SW480 (cell line): Measurements from ENCODE around the gene NLGN1.

Source experiments
- DNase-seq: peaks from one replicate; pipeline ENCODE4 v3.0.0-alpha.2; 2016; ENCODE audit warnings: low spot score

The NLGN1 gene

DNA sequence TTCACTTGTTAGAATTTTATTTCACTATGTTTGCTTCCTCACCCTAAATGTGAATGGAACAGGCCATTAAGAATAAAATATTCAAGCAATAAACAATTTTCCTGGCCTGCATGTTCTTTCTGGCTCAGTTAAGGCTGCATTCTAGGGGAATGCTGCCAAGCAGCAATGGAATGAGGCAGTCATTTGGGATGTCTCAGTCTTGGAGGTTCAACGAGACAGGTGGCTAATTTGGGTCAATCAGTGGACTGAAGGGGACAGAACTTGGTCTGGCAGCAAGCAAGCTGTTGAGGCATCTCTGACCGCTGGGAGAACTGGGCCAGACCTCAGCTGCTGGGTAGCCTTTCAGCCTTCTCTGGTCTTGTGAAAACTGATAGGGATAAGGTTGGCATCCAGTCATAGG is 241.6 kb downstream of the NLGN1 start:
- DNase-seq, result no peak

DNA sequence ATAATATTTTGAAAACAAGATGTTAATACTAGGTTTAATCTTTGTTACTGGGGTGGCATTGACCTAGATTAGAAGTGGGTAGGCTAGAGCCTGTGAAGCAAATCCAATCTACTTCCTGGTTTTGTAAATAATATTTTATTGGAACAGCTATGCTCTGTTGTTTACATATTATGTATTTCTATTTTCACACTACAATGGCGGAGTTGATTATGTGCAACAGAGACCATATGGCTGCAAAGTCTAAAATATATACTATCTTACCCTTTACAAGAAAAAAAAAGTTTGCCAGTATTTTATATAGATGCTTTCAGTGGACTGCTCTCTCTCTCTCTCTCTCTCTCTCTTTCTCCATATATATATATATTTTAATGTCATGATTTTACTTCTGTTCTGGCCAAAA is 244.2 kb downstream of the NLGN1 start:
- DNase-seq, result no peak

- no peak for DNase-seq
These were observed 246.8 kb downstream of the NLGN1 start for GRCh38 chr3:173644086-173645082.

- DNase-seq, result no peak
These were observed 253.1 kb downstream of the NLGN1 start for GRCh38 chr3:173650596-173650995.

DNA sequence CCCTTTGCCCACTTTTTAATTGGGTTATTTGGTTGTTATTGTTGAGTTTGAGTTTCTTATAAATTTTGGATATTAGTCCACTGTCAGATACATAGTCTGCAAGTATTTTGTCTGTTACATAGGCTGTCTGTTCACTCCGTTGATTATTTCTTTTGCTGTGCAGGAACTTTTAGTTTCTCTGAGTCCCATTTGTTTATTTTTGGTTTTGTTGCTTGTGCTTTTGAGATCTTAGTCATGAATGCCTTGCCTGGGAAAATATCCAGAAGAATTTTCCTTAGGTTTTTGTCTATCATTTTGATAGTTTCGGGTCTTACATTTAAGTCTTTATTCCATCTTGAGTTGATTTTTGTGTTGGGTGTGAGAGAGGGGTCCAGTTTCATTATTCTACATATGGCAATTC is 254.5 kb downstream of the NLGN1 start:
- DNase-seq, result no peak

DNA sequence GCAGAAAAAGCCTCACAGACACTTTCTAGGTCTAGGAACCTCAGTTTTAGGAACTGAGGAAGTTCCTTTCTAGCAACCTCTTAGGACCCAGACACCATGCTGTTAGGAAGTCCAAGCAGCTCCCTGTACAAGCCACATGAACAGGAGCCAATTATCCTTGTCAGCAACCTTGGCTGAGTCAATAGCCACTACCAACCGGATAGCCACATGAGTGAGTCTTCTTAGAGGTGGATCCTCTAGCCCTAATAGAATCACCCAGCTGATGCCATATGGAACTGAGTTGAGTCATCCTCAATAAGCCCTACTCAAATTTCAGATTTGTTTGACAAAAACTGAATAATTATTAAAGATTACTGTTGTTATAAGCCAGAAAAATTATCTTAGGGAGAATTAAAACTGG is 256.2 kb downstream of the NLGN1 start:
- no peak for DNase-seq

GRCh38 chr3:173659972-173660371 is 262.4 kb downstream of the NLGN1 start:
- no peak for DNase-seq

DNA sequence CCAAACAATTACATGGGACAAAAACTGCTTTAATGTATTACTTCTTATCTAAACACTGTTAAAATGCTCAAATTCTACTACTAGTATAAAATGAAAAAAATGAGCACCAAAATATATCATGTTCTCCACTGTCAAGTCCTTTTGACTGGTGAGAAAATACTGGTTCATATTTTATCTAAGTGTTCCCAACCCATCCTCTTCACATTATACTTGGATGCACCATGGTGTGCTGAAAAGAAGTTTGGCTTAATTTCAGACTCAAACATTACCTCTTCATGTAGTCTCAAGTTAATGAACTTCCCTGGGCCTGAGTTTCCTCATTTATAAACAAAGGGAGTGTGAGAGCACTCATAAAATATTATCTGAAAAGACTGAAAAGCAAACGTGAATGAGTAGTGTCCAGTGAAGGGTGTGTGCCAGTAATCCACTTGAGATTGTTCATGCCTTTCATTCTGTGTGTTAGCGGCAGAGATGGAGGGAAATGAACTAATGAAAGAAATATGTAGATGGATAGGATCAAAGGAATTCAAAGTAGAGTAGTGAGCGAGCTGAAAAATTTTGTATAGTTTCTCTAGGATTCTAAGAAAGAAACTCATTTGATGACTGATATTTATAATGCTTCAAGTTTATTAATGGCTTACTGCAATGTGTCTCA is 263.2 kb downstream of the NLGN1 start:
- no peak for DNase-seq

GRCh38 chr3:173663696-173664111 is 266.2 kb downstream of the NLGN1 start:
- no peak for DNase-seq

DNA sequence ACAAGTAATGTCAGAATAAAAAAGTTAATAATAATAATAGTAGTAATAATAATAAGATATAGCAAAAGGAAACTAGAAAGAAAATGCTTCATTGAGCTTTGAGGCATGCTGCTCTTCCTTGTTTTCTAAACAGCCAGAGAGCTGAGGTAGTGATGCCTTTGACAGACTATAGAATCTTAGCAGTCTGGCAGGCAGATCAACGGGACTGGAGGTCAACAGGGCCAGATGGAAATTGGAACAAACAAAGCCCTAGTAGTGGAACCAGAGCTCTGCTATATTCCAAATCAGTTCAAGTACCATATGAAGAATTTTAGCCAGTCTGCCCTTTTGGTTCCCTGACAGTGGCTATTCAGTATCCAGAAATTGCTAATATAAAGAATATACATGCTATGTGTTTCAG is 278.6 kb downstream of the NLGN1 start:
- no peak for DNase-seq

DNA sequence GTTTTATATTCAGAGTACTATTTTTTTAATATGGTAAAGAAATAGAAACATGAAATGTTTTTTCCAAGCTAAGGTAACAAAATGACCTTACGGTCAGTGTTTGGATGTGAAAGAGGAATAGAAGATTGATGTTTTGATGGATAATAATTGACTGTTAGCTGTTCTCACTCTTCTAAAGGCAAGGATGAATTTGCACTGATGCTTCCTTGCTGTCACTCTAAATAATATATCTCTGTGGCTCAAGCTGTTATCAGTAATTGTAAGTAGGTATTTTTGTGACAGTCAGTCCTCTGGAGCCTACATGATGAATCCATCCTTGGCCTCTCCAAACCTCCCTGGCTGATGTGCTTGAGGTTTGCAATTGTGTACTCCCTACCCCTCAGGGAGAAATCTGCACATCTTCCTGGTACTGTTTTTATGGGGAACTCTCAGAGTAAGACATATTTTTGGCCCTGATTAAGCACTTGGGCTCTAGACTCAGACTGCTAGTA is 283.7 kb downstream of the NLGN1 start:
- DNase-seq, result no peak

DNA sequence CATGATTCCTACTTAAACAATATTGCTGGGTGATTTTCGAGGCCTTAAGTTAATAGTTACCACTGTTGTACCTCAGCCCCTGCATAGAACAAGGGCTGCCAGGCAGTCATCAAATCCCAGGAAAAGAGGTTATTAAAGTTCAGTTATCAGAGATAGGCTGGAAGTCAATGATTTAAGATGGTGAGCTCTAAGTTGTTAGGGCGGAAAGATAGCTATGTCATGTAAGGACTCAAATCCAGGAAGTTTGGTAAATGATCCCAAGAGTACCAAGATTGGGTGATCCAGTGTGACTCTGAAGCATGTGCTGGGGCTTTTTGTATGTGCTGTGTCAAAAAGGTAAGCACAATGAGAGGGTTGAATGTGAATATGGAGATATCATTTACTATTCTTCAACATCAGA is 287.9 kb downstream of the NLGN1 start:
- no peak for DNase-seq

GRCh38 chr3:173688216-173688842 is 290.8 kb downstream of the NLGN1 start:
- DNase-seq, result no peak

DNA sequence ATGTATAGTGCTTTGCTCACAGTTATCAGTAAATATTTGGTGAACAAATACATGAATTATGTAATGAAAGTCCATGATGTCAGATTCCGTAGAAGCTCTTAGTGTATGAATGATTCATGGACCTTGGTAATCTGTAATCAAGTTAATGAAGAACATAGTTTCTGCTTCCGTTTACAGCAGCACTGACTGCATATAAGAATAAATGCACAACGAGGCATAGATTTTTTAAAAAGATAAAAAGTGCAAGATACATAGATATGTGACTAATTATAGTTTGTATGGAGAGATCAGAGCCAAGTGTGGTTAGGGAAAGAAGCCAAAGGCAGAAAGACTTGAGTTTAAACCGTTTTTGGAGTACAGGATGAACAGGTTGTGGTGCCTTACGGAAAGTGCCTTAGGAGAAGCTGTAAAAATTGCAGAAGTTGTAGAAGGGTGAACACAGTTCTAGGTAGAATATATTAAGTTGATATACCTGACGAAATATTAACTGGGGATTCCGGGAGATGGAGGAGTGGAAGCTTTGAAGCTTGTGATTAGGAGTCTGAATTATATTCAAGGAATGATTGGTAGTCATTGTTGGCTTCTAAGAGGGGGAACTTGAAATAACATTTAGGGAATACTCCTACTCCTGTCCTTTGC is 293.1 kb downstream of the NLGN1 start:
- DNase-seq, result no peak

DNA sequence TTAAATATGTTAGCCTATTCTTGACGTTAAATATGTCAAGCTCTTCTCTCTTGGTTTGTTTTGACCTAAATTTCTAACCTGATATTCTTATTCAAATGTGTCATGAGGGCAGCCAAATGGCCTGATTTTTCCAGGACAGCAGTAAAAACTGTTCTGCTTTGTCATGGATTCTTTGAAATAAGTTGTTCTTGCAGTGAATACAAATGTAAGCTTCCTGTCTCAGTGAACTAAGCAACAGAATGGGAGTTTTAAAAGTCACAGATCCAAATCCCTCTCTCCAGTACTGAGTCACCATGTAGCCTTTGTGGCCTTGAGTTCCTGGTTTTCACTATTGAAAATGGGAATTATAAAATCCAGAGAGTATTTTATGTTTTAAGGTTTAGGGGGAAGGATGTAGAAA is 301.8 kb downstream of the NLGN1 start:
- no peak for DNase-seq

DNA sequence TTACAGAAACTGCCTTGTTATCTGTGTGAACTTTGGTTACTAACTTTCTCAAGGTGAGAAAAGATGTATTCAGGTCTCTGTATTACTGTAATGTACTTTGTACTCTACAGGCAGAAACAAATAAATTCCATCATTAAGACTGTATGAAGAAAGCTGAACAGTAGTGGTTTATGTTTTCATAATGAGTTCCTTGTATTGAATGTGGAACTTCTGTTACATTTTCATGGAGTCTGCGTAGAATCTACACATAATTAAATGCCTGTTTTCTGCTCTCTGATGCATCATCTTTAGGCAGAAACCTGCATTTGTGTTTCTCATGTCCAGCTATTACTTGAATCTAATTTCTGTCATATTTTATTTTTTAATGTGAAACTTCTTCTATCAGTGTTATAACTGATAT is 302.8 kb downstream of the NLGN1 start:
- DNase-seq, result no peak

DNA sequence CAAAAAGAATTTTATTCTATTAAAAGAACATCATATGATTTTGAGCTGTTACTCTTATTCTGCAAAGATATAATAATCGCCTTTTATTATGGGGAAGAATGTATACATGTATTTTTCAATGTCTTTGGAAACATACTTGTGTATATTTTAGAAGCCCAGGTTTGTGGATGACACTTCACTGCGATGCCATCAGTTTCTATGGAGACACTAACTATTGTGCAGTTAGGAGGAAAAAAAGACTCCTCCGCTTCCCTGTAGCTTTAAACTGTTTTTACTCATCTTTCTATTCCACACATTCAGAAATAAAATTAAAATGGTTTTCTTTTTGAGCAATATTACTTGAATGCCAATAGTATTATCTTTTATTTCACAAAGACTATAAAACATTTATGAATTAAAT is 305.0 kb downstream of the NLGN1 start:
- DNase-seq, result no peak

DNA sequence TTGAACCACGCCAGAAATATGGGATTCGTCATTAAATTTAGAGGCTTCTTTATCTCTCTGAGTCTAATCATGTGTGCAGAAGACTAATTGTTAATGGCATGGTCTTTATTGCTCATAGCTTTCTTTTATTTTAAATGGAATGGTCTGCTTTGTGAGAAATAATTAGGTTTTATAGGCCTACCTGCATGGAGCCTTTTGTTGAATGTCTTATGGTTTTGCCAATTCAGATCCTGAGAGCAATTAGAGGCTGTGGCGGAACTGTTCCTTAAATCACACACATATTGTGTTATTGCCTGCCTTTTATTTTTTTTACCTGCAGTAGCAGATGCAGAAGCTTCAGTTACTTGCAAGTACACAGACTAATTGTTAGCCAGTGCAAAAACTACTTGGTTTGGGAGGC is 306.2 kb downstream of the NLGN1 start:
- no peak for DNase-seq

DNA sequence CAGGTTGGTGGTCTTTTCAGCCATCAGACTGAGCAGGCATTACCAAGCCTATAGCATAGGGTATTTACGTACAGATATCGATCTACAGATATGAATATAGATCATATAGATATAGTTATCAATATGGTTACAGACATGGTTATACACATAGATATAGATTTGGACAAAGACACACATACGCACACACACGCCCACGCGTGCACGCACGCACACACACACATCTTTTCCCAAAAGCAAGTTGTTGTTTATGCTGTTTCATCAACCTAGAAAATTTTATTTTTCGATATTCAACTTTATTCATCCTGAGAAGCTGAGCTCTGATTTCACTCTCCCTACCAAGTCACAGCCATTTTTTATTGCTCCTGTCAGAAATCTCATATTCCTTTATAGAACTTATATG is 309.1 kb downstream of the NLGN1 start:
- DNase-seq, result no peak

DNA sequence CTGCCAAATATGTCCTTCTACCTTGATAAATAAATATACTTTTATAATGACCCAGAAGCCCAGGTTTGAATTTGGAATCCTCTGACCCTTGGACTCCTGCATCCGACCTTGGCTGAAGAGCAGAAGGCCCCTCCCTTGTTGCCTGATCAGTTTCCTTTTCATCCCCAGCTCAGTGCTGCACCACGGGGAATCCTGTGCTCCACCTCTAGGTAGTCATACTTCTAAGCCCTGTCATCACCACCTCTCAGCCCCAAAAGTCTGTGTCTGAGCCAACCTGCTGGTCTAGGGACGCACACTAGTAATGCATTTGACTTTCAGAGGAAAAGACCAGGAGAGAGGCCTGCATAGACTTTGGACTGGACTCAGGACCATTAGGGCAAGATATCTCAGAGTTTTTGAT is 310.6 kb downstream of the NLGN1 start:
- DNase-seq, result no peak

DNA sequence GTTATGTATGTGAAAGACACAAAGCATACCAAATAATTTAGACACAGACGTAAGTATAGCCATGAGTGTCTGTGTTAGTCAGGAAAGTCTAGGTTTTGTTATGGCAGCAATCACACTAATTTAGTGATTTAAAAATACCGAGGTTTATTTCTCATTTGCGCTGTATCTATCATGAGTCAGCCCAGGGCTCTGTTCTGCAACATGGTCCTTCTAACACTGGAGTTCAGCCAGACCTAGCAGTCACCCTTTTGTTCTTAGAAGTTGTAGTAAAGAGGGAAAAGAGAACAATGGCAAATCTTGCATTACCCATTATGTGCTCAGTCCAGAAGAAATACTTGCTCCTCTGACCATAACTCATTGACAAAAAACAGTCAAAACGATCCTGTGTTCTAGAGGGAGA is 311.5 kb downstream of the NLGN1 start:
- DNase-seq, result no peak

GRCh38 chr3:173711619-173712018 is 314.1 kb downstream of the NLGN1 start:
- DNase-seq, result no peak
